ENCODE results near the gene PARN. TPM values are rescaled to one million over a fixed set of nuclear protein-coding genes. Genes with fewer than 3 reads are reported as not detected.

PARN gene
- total RNA-seq, 1 experiment from 2014 or later, result 42.5 TPM

- H3K27me3 ChIP-seq (ENCODE audit: insufficient read depth, low read length), result no peaks in the 10 kb centered on the region
- DNase-seq (ENCODE audit: low read depth, low spot score) (no peak), ATAC-seq (no peak)
- no peaks in the 10 kb centered on the region; a peak in 1 of 4 replicates for H3K36me3 ChIP-seq (ENCODE audit: control insufficient read depth in 1 of 2, insufficient read depth in 2 of 2, low read length in 2 of 2)
- ChIA-PET CTCF (no interaction called here), POLR2A (no interaction called here), RAD21 (ENCODE audit: low non-redundant PET in 1 of 2, low total read pairs in 2 of 2, uncharacterized antibody in 2 of 2, unreplicated experiment in 2 of 2) (no interaction called here)
- intact Hi-C loops (cut with micrococcal nuclease), result no loop called here
- no peak for TF ChIP-seq CEBPB (IDR thresholded peaks at IDR 0.05; ENCODE audit: low read depth)
- TF ChIP-seq REST (IDR thresholded peaks at IDR 0.05; ENCODE audit: low read depth), result no peak
- no peak for TF ChIP-seq CBX3 (IDR thresholded peaks at IDR 0.05; ENCODE audit: low read depth)
- no peak for TF ChIP-seq ZFX (IDR thresholded peaks at IDR 0.05)
- no peak for TF ChIP-seq JUND (IDR thresholded peaks at IDR 0.05)
- TF ChIP-seq EGR1 (IDR thresholded peaks at IDR 0.05; ENCODE audit: low read depth), result no peak
- TF ChIP-seq RAD21 (IDR thresholded peaks at IDR 0.05; ENCODE audit: low read depth), result no peak
- TF ChIP-seq EZH2 (IDR thresholded peaks at IDR 0.05), result no peak
- no peak overlapping the region for H2AFZ ChIP-seq (ENCODE audit: low read depth, low read length, poor library complexity, severe bottlenecking)
- no TSS peak for BruUV-seq (replicated peaks)
- no peaks in the 10 kb centered on the region for H3K4me1 ChIP-seq (ENCODE audit: control insufficient read depth in 1 of 2, insufficient read depth in 2 of 2, low read length in 2 of 2)
- H3K27ac ChIP-seq (ENCODE audit: low read depth, low read length), result no peak overlapping the region
- H3K9me3 ChIP-seq (ENCODE audit: control insufficient read depth in 1 of 2, insufficient read depth in 1 of 2, low read depth in 1 of 2, low read length in 2 of 2), result no peaks in the 10 kb centered on the region
- no peaks in the 10 kb centered on the region for H4K20me1 ChIP-seq (ENCODE audit: insufficient read depth)
- no peaks in the 10 kb centered on the region for H3K9me2 ChIP-seq (ENCODE audit: insufficient read depth)
- H3K79me2 ChIP-seq (ENCODE audit: insufficient read depth, low read length), result no peaks in the 10 kb centered on the region
- H3K4me2 ChIP-seq (ENCODE audit: low read length), result no peak overlapping the region
- H3K4me3 ChIP-seq (replicated peaks in 1 of 2; ENCODE audit: low read depth in 1 of 2, low read length in 2 of 2), result no peak overlapping the region
- H3K9ac ChIP-seq (ENCODE audit: low read length), result no peak overlapping the region
Observed at GRCh38 chr16:14438256-14438655, 191.8 kb downstream of the PARN start.

- H3K9me2 ChIP-seq (ENCODE audit: insufficient read depth), result no peaks in the 10 kb centered on the region
- H3K36me3 ChIP-seq (ENCODE audit: control insufficient read depth in 1 of 2, insufficient read depth in 2 of 2, low read length in 2 of 2), result no peaks in the 10 kb centered on the region; a peak in 1 of 4 replicates
- H3K27ac ChIP-seq (ENCODE audit: low read depth, low read length), result no peak overlapping the region
- ChIA-PET RAD21 (ENCODE audit: low non-redundant PET in 1 of 2, low total read pairs in 2 of 2, uncharacterized antibody in 2 of 2, unreplicated experiment in 2 of 2) (no interaction called here), POLR2A (no interaction called here), CTCF (no interaction called here)
- no peak overlapping the region for H2AFZ ChIP-seq (ENCODE audit: low read depth, low read length, poor library complexity, severe bottlenecking)
- ATAC-seq, result no peak
- no peaks in the 10 kb centered on the region for H3K4me1 ChIP-seq (ENCODE audit: control insufficient read depth in 1 of 2, insufficient read depth in 2 of 2, low read length in 2 of 2)
- no peak for DNase-seq (ENCODE audit: low read depth, low spot score)
- no peak overlapping the region for H3K4me3 ChIP-seq (replicated peaks in 1 of 2; ENCODE audit: low read depth in 1 of 2, low read length in 2 of 2)
- H3K9ac ChIP-seq (ENCODE audit: low read length), result no peak overlapping the region
- no peaks in the 10 kb centered on the region for H3K79me2 ChIP-seq (ENCODE audit: insufficient read depth, low read length)
- H3K27me3 ChIP-seq (ENCODE audit: insufficient read depth, low read length), result no peaks in the 10 kb centered on the region
- no peak for TF ChIP-seq MAX (IDR thresholded peaks at IDR 0.05)
- TF ChIP-seq RAD21 (IDR thresholded peaks at IDR 0.05; ENCODE audit: low read depth), result no peak
- no peak overlapping the region for H3K4me2 ChIP-seq (ENCODE audit: low read length)
- no peaks in the 10 kb centered on the region for H4K20me1 ChIP-seq (ENCODE audit: insufficient read depth)
- H3K9me3 ChIP-seq (ENCODE audit: control insufficient read depth in 1 of 2, insufficient read depth in 1 of 2, low read depth in 1 of 2, low read length in 2 of 2), result no peaks in the 10 kb centered on the region
- no TSS peak for BruUV-seq (replicated peaks)
- intact Hi-C loops (cut with micrococcal nuclease), result no loop called here
Observed at GRCh38 chr16:14437426-14437825, 192.6 kb downstream of the PARN start.
